Pons (tissue), 1 donor: ENCODE measurements around the gene SYT12.
A peak's percentile ranks its signal among the peaks of the same experiment; 100 is the strongest.

Source experiments
- DNase-seq: peaks from one replicate; pipeline ENCODE4 v3.0.0-alpha.2; 2016; ENCODE audit warnings: low spot score

SYT12 gene

DNA sequence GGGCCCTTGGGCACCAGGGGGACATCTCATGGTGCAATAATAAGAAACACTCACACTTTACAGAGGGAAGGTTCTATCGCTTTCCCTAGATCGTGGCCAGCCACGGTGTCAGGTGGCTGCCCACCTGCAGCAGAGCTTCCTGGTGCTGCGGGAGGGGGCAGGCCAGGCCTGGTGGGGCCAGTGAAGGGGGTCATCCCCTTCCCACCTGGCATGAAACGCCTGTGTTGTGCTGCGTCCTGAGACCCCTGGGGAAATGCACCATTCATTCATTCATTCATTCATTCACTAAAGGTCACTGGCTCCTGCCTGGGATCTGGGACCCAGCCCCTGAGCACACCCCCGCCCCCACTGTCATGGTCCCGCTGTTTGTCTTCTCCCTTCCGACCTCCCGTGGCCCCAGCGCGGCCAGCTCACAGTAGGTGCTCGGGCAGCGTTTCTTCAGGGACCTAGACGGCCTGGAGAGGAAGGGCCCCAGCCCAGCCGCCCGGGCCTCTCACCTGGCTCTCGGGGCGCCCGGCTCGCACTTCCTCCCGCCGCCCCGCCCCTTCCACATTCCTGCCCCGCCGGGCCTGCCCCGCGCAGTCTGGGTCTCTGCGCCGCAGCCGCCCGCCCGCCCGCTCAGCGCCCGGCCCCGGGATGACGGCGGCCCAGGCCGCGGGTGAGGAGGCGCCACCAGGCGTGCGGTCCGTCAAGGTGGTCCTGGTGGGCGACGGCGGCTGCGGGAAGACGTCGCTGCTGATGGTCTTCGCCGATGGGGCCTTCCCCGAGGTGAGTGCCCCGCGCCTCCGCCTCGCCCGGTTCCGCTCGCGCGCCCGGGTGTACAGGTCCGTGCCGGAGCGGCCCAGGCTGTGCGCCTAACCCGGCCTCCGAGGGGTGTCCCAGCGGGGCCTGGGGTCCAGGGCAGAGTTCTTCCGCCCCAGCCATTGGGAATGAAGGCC lies 33.6 kb downstream of the SYT12 start, which contains the start of gene RHOD:
RHOD (plus strand) TSS at position 581 of the 938 bp plus-strand sequence; CDS start at position 637, 56 bp downstream.
- DNase-seq, result no peak

DNA sequence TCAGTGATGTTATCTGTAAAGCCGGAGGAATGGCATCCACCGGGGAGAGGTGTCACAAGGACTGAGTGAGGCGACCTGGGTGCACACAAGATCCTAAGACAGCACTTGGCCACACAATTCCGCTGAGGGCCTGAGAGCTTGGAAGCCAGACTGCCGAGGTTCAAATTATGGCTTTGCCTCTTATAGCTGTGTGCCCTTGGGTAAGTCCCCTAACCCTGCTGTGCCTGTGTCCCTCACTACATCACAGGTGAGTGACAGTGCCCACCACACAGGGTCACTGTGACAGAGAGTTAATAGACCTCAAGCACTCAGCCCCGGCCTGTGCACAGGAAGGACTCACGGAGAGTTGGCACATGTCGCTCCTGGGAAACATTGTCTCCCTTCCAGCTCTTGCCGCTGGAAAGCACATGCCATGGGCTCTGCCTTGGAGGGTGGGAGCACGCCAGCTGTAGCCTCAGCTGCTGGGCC lies 34.3 kb downstream of the SYT12 start:
- no peak for DNase-seq

DNA sequence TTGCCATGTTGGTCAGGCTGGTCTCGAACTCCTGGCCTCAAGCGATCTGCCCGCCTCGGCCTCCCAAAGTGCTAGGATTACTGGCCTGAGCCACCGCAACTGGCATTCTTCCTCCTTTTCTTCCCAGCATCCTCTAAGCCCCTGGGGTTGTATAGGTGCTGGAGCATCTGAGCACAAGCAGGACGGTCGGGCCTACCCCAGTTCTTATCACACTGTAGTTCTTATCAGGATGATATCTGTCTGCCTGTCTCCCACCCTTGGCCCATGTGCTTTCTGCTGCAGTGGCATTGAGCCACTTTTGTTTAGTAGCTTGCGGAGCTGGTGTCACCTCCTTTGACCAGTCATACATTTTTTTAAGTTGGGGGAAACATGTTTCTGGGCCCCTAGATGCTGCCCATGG lies 35.6 kb downstream of the SYT12 start:
- no peak for DNase-seq

DNA sequence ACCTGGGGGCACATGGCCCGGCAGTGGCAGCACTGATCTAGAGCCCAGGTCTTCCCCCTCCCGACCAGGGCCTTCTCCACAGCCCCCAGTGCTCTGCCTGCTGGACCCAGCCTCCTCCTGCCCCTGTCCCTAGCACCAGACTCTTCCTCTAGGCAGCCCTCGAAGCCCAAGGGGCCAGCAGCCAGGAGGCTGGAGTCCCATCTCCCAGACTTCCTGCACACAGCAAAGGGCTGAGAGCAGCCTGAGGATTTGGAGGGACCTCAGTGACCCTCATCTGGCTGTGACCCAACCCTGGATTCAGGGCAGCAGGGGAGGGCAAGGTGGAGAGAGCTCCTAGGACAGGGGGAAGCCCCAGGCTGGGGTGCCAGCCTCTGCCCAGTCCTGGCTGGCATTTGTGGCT lies 36.7 kb downstream of the SYT12 start:
- no peak for DNase-seq

DNA sequence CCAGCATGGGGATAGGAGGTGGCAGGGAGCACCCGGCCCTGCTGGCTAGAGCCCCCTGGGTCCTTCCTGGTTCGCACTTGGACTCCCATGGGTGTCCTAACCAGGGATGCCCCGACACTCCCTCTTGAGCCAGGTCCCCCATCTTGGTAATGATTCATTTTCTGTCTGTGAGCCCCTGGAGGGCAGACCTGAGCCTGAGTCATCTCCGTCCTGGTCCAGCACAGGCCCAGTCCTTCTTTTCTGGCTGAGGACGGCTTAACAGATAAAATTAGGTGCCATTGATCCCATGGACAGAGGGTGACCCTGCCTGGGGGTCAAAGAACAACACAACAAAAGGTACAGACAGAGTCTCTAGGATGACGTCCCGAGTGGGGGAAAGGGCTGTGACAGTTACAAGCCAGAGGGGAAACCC lies 37.2 kb downstream of the SYT12 start:
- DNase-seq, result no peak

DNA sequence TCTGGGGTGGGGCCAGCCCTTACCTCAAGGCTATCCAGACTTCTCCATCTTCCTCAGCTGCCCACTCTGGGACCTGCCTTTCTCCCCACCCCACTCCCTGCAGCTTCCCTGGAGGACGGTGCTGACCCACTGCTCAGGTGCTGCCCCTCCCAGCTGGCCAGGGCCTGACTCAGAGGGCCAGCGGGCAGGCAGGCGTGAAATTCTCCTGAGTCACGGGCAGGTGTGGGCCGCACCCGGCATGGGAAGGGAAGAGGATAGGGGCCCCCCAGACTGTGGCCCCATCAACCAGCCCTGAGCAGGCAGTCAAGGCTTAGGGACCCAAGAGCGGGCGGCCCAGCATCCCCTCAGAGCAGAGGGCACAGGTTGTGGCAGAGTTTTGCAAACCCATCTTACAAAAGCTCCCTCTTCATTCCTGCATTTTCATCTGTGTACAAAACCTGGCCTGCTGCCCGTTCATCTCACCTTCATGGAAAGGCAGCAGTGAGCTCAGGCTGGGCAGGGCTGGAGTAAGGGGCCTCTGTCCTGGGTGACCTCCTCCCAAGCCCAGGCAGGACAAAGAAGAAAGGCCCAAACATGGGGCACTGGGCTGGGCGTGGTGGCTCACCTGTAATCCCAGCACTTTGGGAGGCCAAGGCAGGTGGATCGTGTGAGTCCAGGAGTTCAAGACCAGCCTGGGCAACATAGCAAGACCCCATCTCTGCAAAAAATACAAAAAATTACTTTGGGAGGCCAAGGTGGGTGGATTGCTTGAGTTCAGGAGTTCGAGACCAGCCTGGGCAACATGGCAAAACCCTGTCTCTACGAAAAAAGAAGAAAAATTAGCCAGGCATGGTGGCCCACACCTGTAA lies 39.8 kb downstream of the SYT12 start:
- no peak for DNase-seq

DNA sequence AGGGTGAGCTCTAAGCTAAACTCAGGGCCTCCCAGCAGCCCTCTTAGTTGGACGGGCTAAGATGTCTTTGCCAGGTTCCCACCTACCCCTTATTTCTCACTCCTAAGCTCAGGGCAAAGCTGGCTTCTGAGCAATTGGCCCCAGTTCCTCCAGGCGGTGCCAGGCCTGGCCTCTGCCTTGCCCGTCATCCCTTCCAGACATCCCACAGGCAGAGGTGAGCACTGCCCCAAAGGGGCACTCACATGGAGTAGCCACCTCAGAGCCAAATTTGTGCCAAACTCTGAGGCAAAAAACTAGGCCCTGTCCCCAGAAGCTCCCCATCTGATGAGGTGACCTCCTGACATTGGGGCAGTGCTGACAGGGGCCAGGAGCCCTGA lies 43.4 kb downstream of the SYT12 start:
- no peak for DNase-seq

DNA sequence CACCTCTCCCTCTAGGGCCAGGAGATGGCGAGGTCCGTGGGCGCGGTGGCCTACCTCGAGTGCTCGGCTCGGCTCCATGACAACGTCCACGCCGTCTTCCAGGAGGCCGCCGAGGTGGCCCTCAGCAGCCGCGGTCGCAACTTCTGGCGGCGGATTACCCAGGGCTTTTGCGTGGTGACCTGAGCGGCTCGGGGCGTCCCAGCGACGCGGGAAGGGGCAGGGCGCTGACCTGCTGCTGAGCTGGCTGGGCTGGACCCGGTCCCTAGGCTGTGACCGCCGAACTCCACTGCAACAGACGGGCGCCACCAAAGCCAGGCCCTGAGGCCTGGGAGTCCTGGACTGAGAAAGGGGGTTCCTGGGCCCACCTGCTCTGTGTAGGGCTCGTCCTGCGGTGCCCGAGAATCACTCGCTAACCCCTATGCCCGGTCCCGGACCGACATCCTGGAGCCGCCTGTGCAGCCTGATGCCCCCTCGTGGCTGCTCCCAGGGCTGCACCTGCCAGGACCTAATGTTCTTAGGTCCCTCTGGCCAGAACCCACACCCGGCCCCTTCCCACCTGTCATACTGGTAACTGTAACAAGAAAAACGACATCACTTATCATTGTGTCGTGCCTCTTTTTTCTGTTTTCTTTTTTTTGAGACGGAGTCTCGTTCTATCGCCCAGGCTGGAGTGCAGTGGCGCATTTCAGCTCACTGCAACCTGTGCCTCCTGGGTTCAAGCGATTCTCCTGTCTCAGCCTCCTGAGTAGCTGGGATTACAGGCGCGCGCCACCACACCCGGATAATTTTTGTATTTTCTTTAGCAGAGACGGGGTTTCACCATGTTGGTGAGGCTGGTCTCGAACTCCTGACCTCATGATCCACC lies 48.7 kb downstream of the SYT12 start:
- DNase-seq, result peak; percentile 42

DNA sequence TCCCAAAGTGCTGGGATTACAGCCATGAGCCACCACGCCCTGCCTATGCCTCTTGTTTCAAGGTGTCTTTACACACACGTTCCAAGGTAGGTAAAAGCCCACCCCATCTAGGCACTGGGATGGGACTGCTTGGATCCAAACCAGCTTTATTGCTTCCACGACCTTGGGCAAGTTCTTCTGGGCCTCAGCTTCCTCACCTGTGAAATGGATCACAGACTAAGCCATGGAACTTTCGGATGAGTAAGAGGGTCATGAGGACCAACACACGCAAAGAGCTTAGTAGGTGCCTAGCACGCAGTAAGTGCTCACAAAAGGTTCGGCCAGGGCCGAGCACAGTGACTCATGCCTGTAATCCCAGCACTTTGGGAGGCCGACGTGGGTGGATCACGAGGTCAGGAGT lies 49.4 kb downstream of the SYT12 start:
- DNase-seq, result no peak

DNA sequence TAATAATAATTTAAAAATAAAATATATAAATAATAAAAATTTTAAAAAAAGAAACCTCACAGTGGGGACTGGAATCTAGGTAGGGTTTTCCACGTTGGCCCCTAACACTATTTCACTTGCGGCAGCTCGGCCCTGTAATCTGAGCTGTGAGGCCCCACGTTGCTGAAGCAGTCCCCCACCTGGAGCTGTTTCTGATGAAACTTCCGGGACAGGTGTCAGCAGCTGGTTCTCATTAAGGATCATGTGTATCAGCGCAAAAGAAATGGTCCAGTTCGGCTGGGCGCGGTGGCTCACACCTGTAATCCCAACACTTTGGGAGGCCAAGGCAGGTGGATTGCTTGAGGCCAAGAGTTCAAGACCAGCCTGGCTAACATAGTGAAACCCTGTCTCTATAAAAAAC lies 51.0 kb downstream of the SYT12 start:
- DNase-seq, result no peak

DNA sequence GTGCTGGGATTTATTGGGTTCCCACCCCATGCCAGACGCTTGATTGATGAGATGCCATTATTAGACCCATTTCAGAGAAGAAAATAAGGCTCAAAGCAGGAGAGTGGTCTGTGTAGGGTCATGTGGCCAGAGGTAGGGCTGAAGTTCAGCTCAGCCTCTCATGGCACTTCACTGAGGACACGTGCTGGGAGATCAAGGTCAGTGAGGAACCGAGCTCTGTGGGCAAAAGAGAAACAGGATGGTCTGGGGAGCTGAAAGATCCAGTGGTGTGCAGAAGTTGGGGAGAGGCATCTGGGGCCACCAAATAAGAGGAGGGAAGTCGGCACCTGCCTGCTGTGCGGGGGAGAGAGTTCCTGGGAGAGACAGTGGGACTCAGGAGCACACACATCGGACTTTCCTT lies 53.3 kb downstream of the SYT12 start:
- DNase-seq, result no peak

DNA sequence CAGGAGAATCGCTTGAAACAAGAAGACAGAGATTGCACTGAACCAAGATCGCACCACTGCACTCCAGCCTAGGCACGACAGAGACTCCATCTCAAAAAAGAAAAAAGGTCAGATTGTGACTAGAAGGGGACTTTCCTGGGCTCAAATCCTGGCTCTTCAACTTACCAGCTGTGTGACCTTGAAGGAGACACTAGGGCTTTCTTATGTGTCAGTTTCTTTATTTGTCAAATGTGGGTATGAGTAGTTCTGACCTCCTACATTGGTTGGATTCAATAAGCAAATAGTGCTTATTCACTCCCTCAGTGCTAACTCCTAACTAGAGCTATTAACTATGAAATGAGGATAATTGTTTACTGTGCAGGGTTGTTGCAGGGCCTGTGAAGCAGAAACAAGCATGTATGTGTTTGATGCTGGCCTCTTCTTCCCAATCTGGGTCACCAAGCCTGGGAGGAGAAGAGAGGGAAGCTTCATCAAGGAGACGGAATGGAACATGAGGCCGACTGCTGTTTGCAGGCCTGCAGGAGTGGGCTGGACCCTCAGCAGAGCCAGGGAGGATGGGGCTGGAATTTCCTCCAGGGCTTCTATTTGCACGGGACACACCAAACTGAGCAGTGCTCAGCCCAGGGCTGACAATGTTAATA lies 56.3 kb downstream of the SYT12 start:
- DNase-seq, result no peak

DNA sequence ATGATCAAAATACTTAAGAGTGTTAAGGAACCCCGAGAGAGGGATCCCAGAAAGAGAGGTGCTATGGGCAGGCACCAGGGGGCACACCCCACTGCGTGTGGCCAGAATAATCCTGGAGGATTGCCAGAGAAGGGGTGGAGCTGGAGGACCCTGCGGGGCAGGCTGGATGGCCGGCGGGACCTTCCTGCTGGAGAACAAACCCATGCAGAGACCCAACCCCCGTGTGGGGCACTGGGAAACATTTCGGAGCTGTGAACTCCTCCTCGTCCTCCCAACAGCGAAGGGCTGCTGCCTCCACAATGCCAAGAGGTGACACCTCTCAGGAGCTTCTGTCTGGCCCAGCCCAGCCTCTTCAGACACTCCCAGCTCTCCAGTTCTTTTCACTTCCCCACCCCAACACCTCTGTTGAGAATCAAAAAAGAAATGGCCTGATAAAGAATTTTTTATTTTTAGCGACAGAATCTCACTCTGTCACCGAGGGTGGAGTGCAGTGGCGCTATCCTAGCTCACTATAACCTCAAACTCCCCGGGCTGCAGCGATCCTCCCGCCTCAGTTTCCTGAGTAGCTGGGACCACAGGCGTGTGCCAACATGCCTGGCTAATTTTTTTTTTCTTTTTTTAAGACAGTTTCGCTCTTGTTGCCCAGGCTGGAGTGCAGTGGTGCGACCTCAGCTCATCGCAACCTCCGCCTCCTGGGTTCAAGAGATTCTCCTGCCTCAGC lies 59.3 kb downstream of the SYT12 start:
- no peak for DNase-seq

DNA sequence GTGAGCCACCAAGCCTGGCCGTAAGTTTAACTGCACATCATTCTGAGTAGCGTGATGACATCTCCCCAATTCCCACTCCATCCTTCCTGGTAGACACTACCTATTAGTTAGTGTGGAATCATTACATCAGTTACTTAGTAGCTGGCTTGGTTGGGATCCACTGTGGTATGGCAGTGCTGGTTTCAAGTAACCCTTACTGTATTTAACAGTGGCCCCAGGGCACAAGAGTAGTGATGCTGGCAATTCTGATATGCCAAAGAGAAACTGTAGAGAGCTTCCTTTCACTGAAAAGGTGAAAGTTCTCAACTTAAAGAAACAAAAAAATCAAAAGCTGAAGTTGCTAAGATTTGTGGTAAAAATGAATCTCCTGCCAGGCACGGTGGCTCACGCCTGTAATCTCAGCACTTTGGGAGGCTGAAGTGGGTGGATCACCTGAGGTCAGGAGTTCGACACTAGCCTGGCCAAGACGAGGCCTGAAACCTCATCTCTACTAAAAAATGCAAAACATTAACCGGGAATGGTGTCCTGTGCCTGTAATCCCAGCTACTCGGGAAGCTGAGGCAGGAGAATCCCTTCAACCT lies 60.9 kb downstream of the SYT12 start:
- DNase-seq, result no peak

DNA sequence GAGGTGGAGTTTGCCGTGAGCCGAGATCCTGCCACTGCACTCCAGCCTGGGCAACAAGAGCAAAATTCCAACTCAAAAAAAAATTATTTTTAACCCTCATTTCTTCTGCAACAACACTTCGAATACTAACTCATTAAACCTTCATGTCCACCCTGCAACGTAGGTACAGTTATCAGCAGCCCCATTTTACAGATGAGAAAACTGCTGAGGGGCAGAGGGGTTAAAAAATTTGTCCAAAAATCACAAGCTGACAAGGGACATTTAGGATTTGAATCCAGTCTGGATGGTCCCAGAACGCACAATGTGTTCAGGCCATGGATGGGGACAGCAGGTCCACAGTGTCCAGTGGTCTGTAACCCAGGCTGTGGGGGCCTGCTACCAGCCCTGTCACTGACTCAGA lies 62.7 kb downstream of the SYT12 start:
- no peak for DNase-seq

DNA sequence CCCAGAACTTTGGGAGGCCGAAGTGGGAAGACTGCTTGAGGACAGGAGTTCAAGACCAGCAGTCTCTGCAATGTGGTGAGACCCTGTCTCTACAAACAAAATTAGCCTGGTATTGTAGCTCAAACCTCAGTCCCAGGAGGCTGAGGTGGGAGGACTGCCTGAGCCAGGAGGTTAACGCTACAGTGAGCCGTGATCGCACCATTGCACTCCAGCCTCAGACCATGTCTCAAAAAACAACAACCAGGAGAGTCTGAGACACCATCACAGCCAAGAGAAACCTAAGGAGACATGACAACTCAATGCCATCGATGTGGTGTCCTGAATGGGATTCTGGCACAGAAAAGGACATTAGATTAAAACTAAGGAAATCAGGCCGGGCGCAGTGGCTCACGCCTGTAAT lies 67.8 kb downstream of the SYT12 start:
- no peak for DNase-seq

DNA sequence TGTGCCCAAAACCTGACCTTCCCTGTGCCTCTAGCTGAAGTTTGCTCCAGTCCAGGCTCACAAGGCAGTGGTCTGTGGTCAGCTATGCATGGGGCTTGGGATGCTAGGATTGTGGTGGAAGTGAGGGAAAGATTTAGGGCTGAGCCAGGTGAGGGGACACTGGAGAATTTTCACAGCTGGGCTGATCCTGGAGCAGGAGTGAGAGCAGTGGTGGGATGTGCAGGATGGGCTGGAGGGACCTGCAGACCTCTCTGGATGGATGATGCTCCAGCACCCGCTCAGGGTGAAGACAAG lies 72.2 kb downstream of the SYT12 start:
- DNase-seq, result no peak

DNA sequence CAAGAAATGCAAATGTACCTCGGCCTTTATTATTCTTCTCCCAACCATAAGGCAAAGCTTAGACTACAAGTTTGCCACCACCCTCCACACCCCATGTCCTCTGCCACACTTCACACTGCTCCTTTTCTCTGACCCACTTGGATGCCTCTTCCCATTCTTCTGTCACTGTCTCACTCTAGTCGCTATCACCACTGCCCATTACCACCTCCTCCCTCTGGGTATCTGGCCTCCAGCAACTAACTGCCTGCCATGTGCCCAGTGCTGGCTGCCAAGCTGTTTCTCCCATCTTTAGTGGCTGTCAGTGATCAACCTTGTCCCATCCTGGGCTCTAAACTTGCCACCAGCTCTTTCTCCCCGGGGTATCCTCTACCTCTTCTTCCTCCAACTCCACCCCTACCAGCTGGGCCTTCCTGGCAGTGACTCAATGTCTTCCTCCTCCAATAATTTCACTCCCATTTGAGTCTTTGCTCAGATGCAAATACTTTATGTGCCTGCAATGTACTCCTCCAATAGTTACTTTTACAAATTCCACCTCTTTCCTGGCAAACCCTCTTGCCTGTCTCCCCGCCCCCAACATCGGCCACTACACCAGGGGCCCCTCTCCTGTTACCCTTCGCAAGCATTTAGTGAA lies 76.0 kb downstream of the SYT12 start:
- DNase-seq, result no peak

DNA sequence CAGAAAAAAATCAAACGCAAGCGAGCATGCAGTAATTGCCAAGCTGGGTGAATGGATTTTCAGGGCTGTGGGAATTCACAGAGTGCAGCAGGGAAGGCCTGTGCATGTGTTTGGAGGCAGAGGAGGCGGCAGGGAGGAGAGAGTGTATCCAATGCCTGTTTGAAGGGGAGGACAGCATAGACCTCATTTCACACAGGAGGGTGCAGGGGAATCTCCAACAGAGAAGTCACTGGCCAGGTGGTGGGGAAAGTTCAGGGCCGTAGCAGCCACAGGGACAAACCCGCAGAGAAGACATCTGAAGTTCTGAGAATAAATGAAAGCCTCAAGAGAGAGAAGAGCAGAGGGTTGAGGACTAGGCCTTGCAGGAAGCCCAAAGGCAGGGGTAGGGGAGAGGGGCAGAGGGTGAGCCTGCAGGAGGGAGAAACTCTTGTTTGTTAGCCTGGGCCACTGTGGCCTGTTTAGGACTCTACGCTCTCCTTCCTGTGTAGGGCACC lies 76.9 kb downstream of the SYT12 start:
- DNase-seq, result no peak
